Measurements from ENCODE around the gene PAQR8. TPM values are rescaled to one million over a fixed set of nuclear protein-coding genes. Genes with fewer than 3 reads are reported as not detected.

The PAQR8 gene
- total RNA-seq, 4 donors from 2014 or later = 12.6 to 33.2 (median 22.3) TPM

GRCh38 chr6:52400313-52401041 lies 38.5 kb downstream of the PAQR8 start:
- WGBS, 2 donors = 71 to 74% methylated on average over 2 of the region's 2 CpGs
- no peaks in the 10 kb centered on the region for H3K9me3 ChIP-seq
- no peak for DNase-seq (ENCODE audit: low spot score in 2 of 2)
- peaks cover 3 to 28% (median 3%) of the 10 kb centered on the region in 3 donors for H3K36me3 ChIP-seq
- H3K27me3 ChIP-seq = no peaks in the 10 kb centered on the region
- H3K27ac ChIP-seq = peak overlapping the region in 2 of 4 donors; percentile 20 to 27
- H3K4me3 ChIP-seq = no peak overlapping the region
- no peak for TF ChIP-seq EP300 (IDR thresholded peaks at IDR 0.05)
- TF ChIP-seq POLR2A (IDR thresholded peaks at IDR 0.05) = no peak
- TF ChIP-seq CTCF (IDR thresholded peaks at IDR 0.05) = no peak
- H3K4me1 ChIP-seq = peaks cover 0 to 26% (median 3%) of the 10 kb centered on the region in 4 donors

GRCh38 chr6:52403086-52403485 lies 41.1 kb downstream of the PAQR8 start:
- Histone ChIP-seq H3K4me1 (peaks cover 0 to 17% (median 3%) of the 10 kb centered on the region in 4 donors), H3K27me3 (no peaks in the 10 kb centered on the region), H3K9me3 (no peaks in the 10 kb centered on the region), H3K36me3 (peaks cover 3 to 28% (median 3%) of the 10 kb centered on the region in 3 donors), H3K4me3 (no peak overlapping the region), H3K27ac (no peak overlapping the region)
- no peak for TF ChIP-seq POLR2A (IDR thresholded peaks at IDR 0.05)
- TF ChIP-seq CTCF (IDR thresholded peaks at IDR 0.05) = no peak
- TF ChIP-seq EP300 (IDR thresholded peaks at IDR 0.05) = no peak
- WGBS, 2 donors = 96 to 97% methylated on average over 26 of the region's 26 CpGs
- DNase-seq (ENCODE audit: low spot score in 2 of 2) = no peak

- no peak overlapping the region for H3K4me3 ChIP-seq
- WGBS, 2 donors = 86 to 91% methylated on average over 9 of the region's 9 CpGs
- H3K36me3 ChIP-seq = peaks cover 3 to 28% (median 3%) of the 10 kb centered on the region in 3 donors
- peaks cover 0 to 23% (median 3%) of the 10 kb centered on the region in 4 donors for H3K4me1 ChIP-seq
- H3K9me3 ChIP-seq = no peaks in the 10 kb centered on the region
- H3K27me3 ChIP-seq = no peaks in the 10 kb centered on the region
- no peak overlapping the region for H3K27ac ChIP-seq
- no peak for DNase-seq (ENCODE audit: low spot score in 2 of 2)
- TF ChIP-seq EP300 (IDR thresholded peaks at IDR 0.05) = no peak
- no peak for TF ChIP-seq POLR2A (IDR thresholded peaks at IDR 0.05)
- TF ChIP-seq CTCF (IDR thresholded peaks at IDR 0.05) = no peak
Observed at GRCh38 chr6:52403627-52404026, 41.7 kb downstream of the PAQR8 start.

GRCh38 chr6:52405243-52405642 lies 43.3 kb downstream of the PAQR8 start:
- no peak for DNase-seq (ENCODE audit: low spot score in 2 of 2)
- TF ChIP-seq POLR2A (IDR thresholded peaks at IDR 0.05) (no peak), EP300 (IDR thresholded peaks at IDR 0.05) (no peak), CTCF (IDR thresholded peaks at IDR 0.05) (no peak)
- WGBS, 2 donors = 77 to 100% methylated on average over 1 of the region's 1 CpG
- Histone ChIP-seq H3K4me1 (peaks cover 0 to 25% (median 12%) of the 10 kb centered on the region in 4 donors), H3K4me3 (no peak overlapping the region), H3K9me3 (no peaks in the 10 kb centered on the region), H3K27me3 (no peaks in the 10 kb centered on the region), H3K36me3 (peaks cover 3 to 28% (median 3%) of the 10 kb centered on the region in 3 donors), H3K27ac (no peak overlapping the region)

GRCh38 chr6:52407467-52407866 lies 45.5 kb downstream of the PAQR8 start:
- no peak overlapping the region for H3K4me3 ChIP-seq
- no peak for DNase-seq (ENCODE audit: low spot score in 2 of 2)
- no peaks in the 10 kb centered on the region for H3K9me3 ChIP-seq

More at GRCh38 chr6:52407467-52407866, 45.5 kb downstream of the PAQR8 start:
- Histone ChIP-seq H3K27me3 (no peaks in the 10 kb centered on the region), H3K4me1 (peaks cover 0 to 26% (median 16%) of the 10 kb centered on the region in 4 donors), H3K36me3 (peaks cover 3 to 28% (median 3%) of the 10 kb centered on the region in 3 donors), H3K27ac (no peak overlapping the region)
- TF ChIP-seq EP300 (IDR thresholded peaks at IDR 0.05) = no peak
- TF ChIP-seq POLR2A (IDR thresholded peaks at IDR 0.05) = no peak
- peak; percentile 27 to 38 (median 36) for TF ChIP-seq CTCF (IDR thresholded peaks at IDR 0.05)
